BE2C (cell line): ENCODE results near the gene C1orf94. TPM values are rescaled to one million over a fixed set of nuclear protein-coding genes. Genes with fewer than 3 reads are reported as not detected.

Experiments used
- DNase-seq: peaks from one replicate; pipeline ENCODE4 v3.0.0-alpha.2; 2020
- H3K27me3 ChIP-seq: fragments of 250-450 bp; sonication (Bioruptor Pico); 2 replicates; pipeline ENCODE4 v1.5.1; 2020; ENCODE audit warnings: mild to moderate bottlenecking
- H3K36me3 ChIP-seq: fragments of 250-450 bp; sonication (Bioruptor Pico); 2 replicates; pipeline ENCODE4 v1.5.1; 2020; ENCODE audit warnings: mild to moderate bottlenecking
- H3K4me1 ChIP-seq: fragments of 250-450 bp; sonication (Bioruptor Pico); 2 replicates; pipeline ENCODE4 v1.5.1; 2020
- H3K4me3 ChIP-seq: 2 replicates; pipeline ENCODE4 v1.5.1; 2011; ENCODE audit warnings: low read depth, low read length
- H3K9me3 ChIP-seq: fragments of 250-450 bp; sonication (Bioruptor Pico); 2 replicates; pipeline ENCODE4 v1.5.1; 2020
- CTCF ChIP-seq: IDR thresholded peaks from 2 replicates; pipeline ENCODE4 v1.5.1; 2012; ENCODE audit warnings: mild to moderate bottlenecking, low read depth, low read length
- polyA plus RNA-seq: library from polyadenylated mRNA; unstranded; fragments of >200 nt; gene quantifications from one replicate; pipeline ENCODE4 v1.2.1, GENCODE V29; 2012; ENCODE audit warnings: low read depth, missing spikeins; ENCODE audit not compliant: insufficient read length, insufficient read depth

C1orf94 gene
- polyA plus RNA-seq = not detected

DNA sequence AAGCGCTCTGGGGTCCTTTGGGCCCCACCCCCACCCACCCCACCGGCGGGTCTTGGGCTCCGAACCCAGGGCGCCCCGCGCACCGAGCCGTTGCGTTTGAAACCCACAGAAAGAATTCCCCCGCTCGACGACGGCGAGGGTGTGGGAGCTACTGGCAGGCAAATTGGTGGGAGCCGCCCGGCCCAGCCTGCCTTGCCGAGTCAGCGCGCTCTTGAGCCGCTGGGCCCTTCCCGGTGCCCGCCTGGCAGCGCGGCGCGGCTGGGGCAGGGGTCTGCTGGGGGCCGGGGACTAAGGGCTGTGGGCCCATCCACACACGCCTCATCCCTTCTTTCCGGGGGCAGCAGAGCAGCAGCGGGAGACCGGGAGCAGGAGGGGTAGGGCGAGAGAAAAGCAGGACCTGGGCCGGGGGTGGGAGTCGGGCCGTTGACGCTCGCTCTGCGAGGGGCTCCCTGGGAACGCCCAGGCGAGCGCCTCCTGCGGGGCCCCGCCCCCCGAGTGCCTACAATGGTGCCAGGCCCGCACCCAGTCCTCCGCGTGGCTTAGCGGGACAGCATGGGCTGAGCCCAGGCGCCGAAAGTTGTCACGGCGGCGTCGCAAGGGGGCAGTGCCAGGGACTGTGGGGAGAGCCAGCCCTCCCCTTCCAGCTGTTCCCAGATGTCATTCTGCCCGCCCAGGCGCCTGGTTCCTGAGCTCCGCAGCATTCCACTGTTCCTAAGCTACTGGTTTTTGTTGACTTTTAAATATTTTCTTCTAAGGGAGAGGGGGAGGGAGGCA lies at the start of gene C1orf94:
TSS of gene C1orf94 (plus strand) at position 78 of the 774 bp plus-strand sequence. CDS start 883 bp downstream, outside the sequence.
- no peaks in the 10 kb centered on the region for H3K9me3 ChIP-seq
- no peak for TF ChIP-seq CTCF
- no peaks in the 10 kb centered on the region for H3K36me3 ChIP-seq
- no peaks in the 10 kb centered on the region for H3K4me1 ChIP-seq
- no peak within 1 kb of the TSS for H3K4me3 ChIP-seq
- no peak for DNase-seq
- no peaks in the 10 kb centered on the region for H3K27me3 ChIP-seq

DNA sequence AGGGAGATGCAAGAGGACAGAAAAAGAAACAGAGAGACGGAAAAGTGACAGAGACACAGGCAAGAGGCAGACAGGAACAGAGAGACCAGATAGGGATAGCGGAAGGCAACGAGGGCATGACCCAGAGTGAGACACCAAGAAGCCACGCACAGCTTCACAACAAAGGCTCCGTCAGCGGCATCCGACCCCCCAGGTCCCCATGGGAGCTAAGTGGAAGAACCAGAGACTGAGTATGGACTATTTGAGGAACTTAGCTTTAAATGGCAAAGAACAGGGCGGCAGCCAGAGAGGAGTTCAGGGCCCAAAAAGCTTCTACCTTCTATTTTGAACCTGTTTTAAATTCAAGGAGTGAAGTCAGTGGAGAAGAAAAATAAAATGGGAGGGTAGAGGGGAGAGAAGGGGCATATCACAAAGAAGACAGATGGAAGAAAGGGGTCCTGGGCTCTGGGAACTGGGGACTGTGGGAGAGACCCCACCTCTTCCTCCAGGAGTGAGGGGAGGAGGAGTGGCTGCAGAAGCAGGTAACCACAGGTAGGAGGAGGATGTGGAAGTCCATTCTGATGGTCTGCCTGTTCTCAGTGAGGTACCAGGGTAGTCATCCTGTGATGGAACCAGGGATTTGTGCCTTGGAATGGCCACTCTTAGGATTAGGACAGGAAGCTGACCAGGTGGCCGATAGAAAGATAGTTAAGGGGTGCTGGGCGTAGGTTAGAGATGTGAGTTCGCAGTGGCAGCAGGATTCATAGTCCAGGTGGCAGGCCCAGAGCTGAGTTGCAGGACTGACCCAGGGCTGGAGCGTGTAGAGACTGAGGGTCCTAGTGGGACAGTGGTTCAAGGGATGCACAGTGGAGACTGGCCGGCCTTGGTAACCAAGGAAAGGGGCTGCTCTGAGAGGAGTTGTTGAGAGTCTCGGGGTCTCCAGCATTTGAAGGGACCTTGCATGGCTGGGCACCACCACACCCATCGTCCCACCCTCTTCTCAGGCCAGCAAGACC lies 49.4 kb upstream of the C1orf94 start:
- no peak overlapping the region for H3K4me3 ChIP-seq
- no peaks in the 10 kb centered on the region for H3K36me3 ChIP-seq
- H3K27me3 ChIP-seq = no peaks in the 10 kb centered on the region
- no peaks in the 10 kb centered on the region for H3K4me1 ChIP-seq
- no peak for DNase-seq
- H3K9me3 ChIP-seq = no peaks in the 10 kb centered on the region
- TF ChIP-seq CTCF = no peak

DNA sequence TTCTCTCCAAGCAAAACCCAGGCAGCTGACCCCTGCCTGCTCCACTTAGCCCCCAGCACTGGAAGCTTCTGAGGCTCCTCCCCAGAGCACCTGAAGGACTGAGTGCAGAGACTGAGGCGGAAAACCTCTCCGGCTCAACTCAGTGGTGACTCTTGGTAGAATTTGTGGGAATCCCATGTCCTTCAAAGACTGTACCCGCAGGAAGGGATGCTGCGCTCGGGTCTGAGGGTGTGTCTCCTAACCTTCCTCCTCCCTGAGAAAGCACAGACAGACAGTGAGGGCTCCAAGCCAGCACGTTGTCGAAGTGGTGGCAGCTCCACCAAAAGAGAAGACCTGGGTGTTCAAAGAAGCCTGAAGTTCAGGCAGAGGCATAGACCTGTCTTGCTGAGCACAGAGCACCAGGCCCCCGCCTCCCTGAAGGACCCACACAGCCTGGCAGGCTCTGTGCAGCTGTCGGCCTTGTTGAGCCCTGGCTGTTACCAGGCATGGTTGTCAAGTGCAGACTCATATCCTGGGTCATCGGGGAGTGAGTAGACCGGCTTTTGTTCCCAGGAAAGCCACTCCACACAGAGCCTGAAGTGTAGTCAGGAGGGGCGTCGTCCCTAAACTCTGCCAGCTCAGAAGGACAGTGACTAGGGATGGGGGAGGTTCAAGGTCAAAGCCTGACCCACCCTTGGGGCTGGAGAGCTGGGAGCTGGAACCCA lies 48.4 kb upstream of the C1orf94 start:
- no peak for DNase-seq
- Histone ChIP-seq H3K9me3 (no peaks in the 10 kb centered on the region), H3K4me3 (no peak overlapping the region), H3K27me3 (no peaks in the 10 kb centered on the region), H3K36me3 (no peaks in the 10 kb centered on the region), H3K4me1 (no peaks in the 10 kb centered on the region)
- TF ChIP-seq CTCF = no peak

- Histone ChIP-seq H3K4me1 (no peaks in the 10 kb centered on the region), H3K27me3 (no peaks in the 10 kb centered on the region), H3K4me3 (no peak overlapping the region), H3K36me3 (no peaks in the 10 kb centered on the region), H3K9me3 (no peaks in the 10 kb centered on the region)
- TF ChIP-seq CTCF = no peak
- no peak for DNase-seq
Measured at GRCh38 chr1:34129630-34130029, 47.1 kb upstream of the C1orf94 start.

DNA sequence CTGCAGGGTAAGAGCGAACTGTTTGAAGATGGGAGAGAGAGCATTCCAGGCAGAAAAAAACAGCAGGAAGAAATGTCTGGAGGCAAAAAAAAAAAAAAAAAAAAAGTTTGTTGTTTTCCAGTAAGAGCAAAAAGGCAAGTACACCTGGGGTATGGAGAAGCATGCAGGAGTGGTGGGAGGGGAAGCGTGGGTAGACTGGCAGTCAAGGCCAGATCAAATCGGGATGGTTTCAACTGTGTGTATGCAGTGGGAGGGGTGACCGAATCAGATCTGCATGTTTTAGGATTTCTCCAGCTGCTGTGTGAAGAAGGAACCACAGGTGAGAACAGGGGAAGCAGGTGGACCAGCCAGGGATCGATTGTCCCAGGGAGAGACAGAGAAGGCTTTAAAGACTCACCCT lies 46.4 kb upstream of the C1orf94 start:
- Histone ChIP-seq H3K27me3 (no peaks in the 10 kb centered on the region), H3K9me3 (no peaks in the 10 kb centered on the region), H3K4me3 (no peak overlapping the region), H3K4me1 (no peaks in the 10 kb centered on the region), H3K36me3 (no peaks in the 10 kb centered on the region)
- no peak for TF ChIP-seq CTCF
- DNase-seq = no peak
